GM23338 (cell line): ENCODE data around the gene COL20A1. TPM values are rescaled to one million over a fixed set of nuclear protein-coding genes. Genes with fewer than 3 reads are reported as not detected.

ENCODE experiments used
- ATAC-seq: fragments of 200-7000 bp; cut with Tn5 transposase; 3 replicates; pipeline ENCODE4 v1.9.1; 2020
- DNase-seq: peaks from one replicate; pipeline ENCODE4 v3.0.0-alpha.2; 2015; ENCODE audit warnings: low spot score
- H2AFZ ChIP-seq: fragments of 200-600 bp; sonication (generic); 2 replicates; pipeline ENCODE4 v1.8.0; 2016; ENCODE audit warnings: antibody characterized with exemption, mild to moderate bottlenecking, moderate library complexity
- H3F3A ChIP-seq: fragments of 200-600 bp; sonication (generic); replicated peaks from 2 replicates; pipeline ENCODE4 v1.8.0; 2017; ENCODE audit warnings: antibody characterized with exemption, mixed run types, low read depth
- H3K27ac ChIP-seq: fragments of 200-600 bp; sonication (generic); 2 replicates; pipeline ENCODE4 v1.6.1; 2016; ENCODE audit warnings: low read depth
- H3K27me3 ChIP-seq: fragments of 200-600 bp; sonication (generic); 2 replicates; pipeline ENCODE4 v1.8.0; 2016; ENCODE audit warnings: mild to moderate bottlenecking, mixed run types, moderate library complexity; ENCODE audit not compliant: insufficient read depth
- H3K36me3 ChIP-seq: fragments of 200-600 bp; sonication (generic); 2 replicates; pipeline ENCODE4 v1.8.0; 2016; ENCODE audit warnings: mild to moderate bottlenecking; ENCODE audit not compliant: insufficient read depth
- H3K4me1 ChIP-seq: fragments of 200-600 bp; sonication (generic); 2 replicates; pipeline ENCODE4 v1.8.0; 2016; ENCODE audit warnings: mild to moderate bottlenecking, moderate library complexity; ENCODE audit not compliant: insufficient read depth
- H3K4me2 ChIP-seq: fragments of 200-600 bp; sonication (generic); 2 replicates; pipeline ENCODE4 v1.7.1; 2017; ENCODE audit warnings: mixed run types
- H3K4me3 ChIP-seq: fragments of 200-600 bp; sonication (generic); 2 replicates; pipeline ENCODE4 v1.6.1; 2016; ENCODE audit warnings: mixed run types
- H3K79me2 ChIP-seq: fragments of 200-600 bp; sonication (generic); replicated peaks from 2 replicates; pipeline ENCODE4 v1.8.0; 2017; ENCODE audit warnings: mild to moderate bottlenecking; ENCODE audit not compliant: insufficient read depth
- H3K9me2 ChIP-seq: fragments of 200-600 bp; sonication (generic); 2 replicates; pipeline ENCODE4 v1.8.0; 2017; ENCODE audit not compliant: insufficient read depth
- H4K20me1 ChIP-seq: fragments of 200-600 bp; sonication (generic); replicated peaks from 2 replicates; pipeline ENCODE4 v1.8.0; 2017; ENCODE audit warnings: mild to moderate bottlenecking; ENCODE audit not compliant: insufficient read depth
- H3K27ac Mint-ChIP-seq: 2 replicates; pipeline ENCODE4 v1.8.0; 2020; ENCODE audit warnings: inconsistent platforms, mild to moderate bottlenecking, moderate library complexity, mixed read lengths
- H3K27me3 Mint-ChIP-seq: 3 replicates; pipeline ENCODE4 v1.8.0; 2022; ENCODE audit warnings: low read depth, mild to moderate bottlenecking, moderate library complexity, mixed read lengths, inconsistent platforms; ENCODE audit not compliant: insufficient read depth, poor library complexity
- H3K36me3 Mint-ChIP-seq: 3 replicates; pipeline ENCODE4 v1.8.0; 2021; ENCODE audit warnings: low read depth, mild to moderate bottlenecking, inconsistent platforms, moderate library complexity, mixed read lengths
- H3K4me1 Mint-ChIP-seq: 3 replicates; pipeline ENCODE4 v1.8.0; 2020; ENCODE audit warnings: mild to moderate bottlenecking, inconsistent platforms, mixed read lengths
- H3K4me3 Mint-ChIP-seq: 3 replicates; pipeline ENCODE4 v1.8.0; 2021; ENCODE audit warnings: moderate library complexity, mild to moderate bottlenecking, inconsistent platforms, mixed read lengths
- H3K9me3 Mint-ChIP-seq: 3 replicates; pipeline ENCODE4 v1.8.0; 2020; ENCODE audit warnings: moderate library complexity, mild to moderate bottlenecking, inconsistent platforms, mixed read lengths
- CREB1 ChIP-seq: fragments of 250-450 bp; sonication (Bioruptor Pico); IDR thresholded peaks from 2 replicates; pipeline ENCODE4 v1.5.0; 2020; ENCODE audit warnings: low read depth, mild to moderate bottlenecking, moderate library complexity
- EZH2 ChIP-seq: fragments of 200-600 bp; sonication (generic); IDR thresholded peaks from one replicate; pipeline ENCODE4 v1.8.0; 2017; ENCODE audit warnings: antibody characterized with exemption, mild to moderate bottlenecking, low read depth; ENCODE audit not compliant: unreplicated experiment
- EZH2phosphoT487 ChIP-seq: fragments of 200-600 bp; sonication (generic); IDR thresholded peaks from one replicate; pipeline ENCODE4 v1.8.1; 2018; ENCODE audit warnings: antibody characterized with exemption; ENCODE audit not compliant: unreplicated experiment
- JUNB ChIP-seq: IDR thresholded peaks from one replicate; pipeline ENCODE4 v1.6.1; 2016; ENCODE audit warnings: antibody characterized with exemption; ENCODE audit not compliant: unreplicated experiment
- NANOG ChIP-seq: IDR thresholded peaks from 2 replicates; pipeline ENCODE4 v1.6.1; 2016; ENCODE audit warnings: antibody characterized with exemption, borderline replicate concordance
- POLR2AphosphoS5 ChIP-seq: IDR thresholded peaks from 2 replicates; pipeline ENCODE4 v1.6.1; 2016; ENCODE audit warnings: antibody characterized with exemption, low read depth
- STAT1 ChIP-seq: IDR thresholded peaks from one replicate; pipeline ENCODE4 v1.6.1; 2016; ENCODE audit warnings: antibody characterized with exemption; ENCODE audit not compliant: unreplicated experiment
- ZNF114 ChIP-seq: fragments of 250-450 bp; sonication (Bioruptor Pico); IDR thresholded peaks from 2 replicates; pipeline ENCODE4 v1.5.0; 2020; ENCODE audit warnings: mild to moderate bottlenecking, moderate library complexity
- ZNF331 ChIP-seq: fragments of 250-450 bp; sonication (Bioruptor Pico); IDR thresholded peaks from 2 replicates; pipeline ENCODE4 v1.5.0; 2020; ENCODE audit warnings: low read depth, mild to moderate bottlenecking, moderate library complexity
- polyA plus RNA-seq: library from polyadenylated mRNA; unstranded; fragments of >200 nt; fragmentation: Nextera tagmentation; extraction: Ambion mirVana; gene quantifications from 2 replicates; pipeline ENCODE4 v1.2.1, GENCODE V29; 2016
- total RNA-seq: library from RNA; depleted of rRNA; stranded (reverse); fragments of >200 nt; shearing (Covaris generic); gene quantifications from 2 replicates; pipeline ENCODE4 v1.2.3, GENCODE V29; 2014
- TF ChIP-seq, protein P1 (sequence below): IDR thresholded peaks from one replicate; pipeline ENCODE4 v1.6.1; 2018; ENCODE audit warnings: antibody characterized with exemption; ENCODE audit not compliant: unreplicated experiment
- TF ChIP-seq, protein P2 (sequence below): IDR thresholded peaks from 2 replicates; pipeline ENCODE4 v1.6.1; 2016; ENCODE audit warnings: antibody characterized with exemption
- TF ChIP-seq, protein P3 (sequence below), 2 experiments: fragments of 200-600 bp in 1 of 2; sonication (generic) in 1 of 2; conservative IDR thresholded peaks; 2 replicates each; pipeline versions ENCODE4 v1.5.1 to v1.6.1; 2016 to 2017; ENCODE audit warnings: antibody characterized with exemption in 2 of 2, low read depth in 2 of 2, mild to moderate bottlenecking in 2 of 2, moderate library complexity in 1 of 2

Gene COL20A1
- total and polyA plus RNA-seq, 2 experiments from 2014 or later: 0.28 to 0.79 TPM

DNA sequence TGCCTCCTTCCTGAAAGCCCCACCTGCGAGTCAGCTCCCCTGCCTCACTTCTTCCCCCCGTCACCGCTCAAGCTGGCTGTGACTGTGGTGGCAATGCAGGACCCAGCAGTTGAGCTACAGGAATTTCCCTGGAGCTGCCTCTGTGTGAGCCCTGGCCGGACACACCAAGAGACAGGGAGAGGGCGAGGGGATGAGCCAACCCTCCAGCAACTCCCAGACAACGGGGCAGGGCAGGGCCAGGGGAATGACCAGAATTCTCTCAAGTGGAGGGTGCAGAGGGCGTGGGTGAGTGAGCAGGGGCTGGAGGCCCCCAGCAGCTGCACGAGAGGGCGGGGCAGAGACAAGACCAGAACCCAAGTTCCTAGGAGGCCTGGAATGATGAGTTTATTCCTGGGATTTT, 25.3 kb upstream of the COL20A1 start:
- Mint-ChIP-seq H3K4me3 (no peak overlapping the region), H3K36me3 (no peaks in the 10 kb centered on the region; the same call in 2 of the 3 replicates)

DNA sequence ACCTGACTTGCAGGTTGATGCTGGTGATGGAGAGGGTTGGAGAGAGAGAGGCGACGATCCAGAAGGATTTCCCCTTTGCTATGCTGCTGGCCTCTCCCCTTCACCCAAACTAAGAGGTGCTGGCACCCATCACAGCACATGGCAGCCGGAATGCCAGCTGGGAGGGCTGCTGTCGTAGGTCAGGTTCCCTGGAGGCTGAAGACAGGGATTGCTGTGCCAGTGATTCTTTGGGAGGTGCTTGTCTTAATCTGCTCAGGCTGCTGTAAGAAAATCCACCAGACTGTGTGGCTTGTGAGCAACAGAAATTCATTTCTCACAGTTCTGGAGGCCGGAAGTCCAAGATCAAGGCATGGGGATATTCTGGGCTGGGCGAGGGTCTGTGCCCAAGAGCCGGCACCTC, 24.7 kb upstream of the COL20A1 start:
- ATAC-seq (no peak), DNase-seq (no peak)
- Mint-ChIP-seq H3K36me3 (no peaks in the 10 kb centered on the region; the same call in 2 of the 3 replicates), H3K4me3 (no peak overlapping the region), H3K9me3 (no peaks in the 10 kb centered on the region), H3K4me1 (peaks cover 5% of the 10 kb centered on the region), H3K27ac (no peak overlapping the region), H3K27me3 (peaks cover 19% of the 10 kb centered on the region)
- Histone ChIP-seq H3F3A (no peaks in the 10 kb centered on the region), H3K36me3 (no peaks in the 10 kb centered on the region), H2AFZ (no peak overlapping the region), H4K20me1 (peaks cover 2% of the 10 kb centered on the region; the same call in 1 of the 2 replicates), H3K79me2 (peaks cover 5% of the 10 kb centered on the region), H3K4me2 (no peak overlapping the region), H3K4me3 (no peak overlapping the region), H3K4me1 (0 out of 2 replicates have a peak, but pooled peaks cover 5% of the 10 kb centered on the region), H3K9me2 (no peaks in the 10 kb centered on the region), H3K27me3 (no peaks in the 10 kb centered on the region), H3K27ac (no peak overlapping the region)
- no peak for TF ChIP-seq POLR2AphosphoS5
- no peak for TF ChIP-seq JUNB
- TF ChIP-seq, protein P1, sequence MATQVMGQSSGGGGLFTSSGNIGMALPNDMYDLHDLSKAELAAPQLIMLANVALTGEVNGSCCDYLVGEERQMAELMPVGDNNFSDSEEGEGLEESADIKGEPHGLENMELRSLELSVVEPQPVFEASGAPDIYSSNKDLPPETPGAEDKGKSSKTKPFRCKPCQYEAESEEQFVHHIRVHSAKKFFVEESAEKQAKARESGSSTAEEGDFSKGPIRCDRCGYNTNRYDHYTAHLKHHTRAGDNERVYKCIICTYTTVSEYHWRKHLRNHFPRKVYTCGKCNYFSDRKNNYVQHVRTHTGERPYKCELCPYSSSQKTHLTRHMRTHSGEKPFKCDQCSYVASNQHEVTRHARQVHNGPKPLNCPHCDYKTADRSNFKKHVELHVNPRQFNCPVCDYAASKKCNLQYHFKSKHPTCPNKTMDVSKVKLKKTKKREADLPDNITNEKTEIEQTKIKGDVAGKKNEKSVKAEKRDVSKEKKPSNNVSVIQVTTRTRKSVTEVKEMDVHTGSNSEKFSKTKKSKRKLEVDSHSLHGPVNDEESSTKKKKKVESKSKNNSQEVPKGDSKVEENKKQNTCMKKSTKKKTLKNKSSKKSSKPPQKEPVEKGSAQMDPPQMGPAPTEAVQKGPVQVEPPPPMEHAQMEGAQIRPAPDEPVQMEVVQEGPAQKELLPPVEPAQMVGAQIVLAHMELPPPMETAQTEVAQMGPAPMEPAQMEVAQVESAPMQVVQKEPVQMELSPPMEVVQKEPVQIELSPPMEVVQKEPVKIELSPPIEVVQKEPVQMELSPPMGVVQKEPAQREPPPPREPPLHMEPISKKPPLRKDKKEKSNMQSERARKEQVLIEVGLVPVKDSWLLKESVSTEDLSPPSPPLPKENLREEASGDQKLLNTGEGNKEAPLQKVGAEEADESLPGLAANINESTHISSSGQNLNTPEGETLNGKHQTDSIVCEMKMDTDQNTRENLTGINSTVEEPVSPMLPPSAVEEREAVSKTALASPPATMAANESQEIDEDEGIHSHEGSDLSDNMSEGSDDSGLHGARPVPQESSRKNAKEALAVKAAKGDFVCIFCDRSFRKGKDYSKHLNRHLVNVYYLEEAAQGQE: no peak
- TF ChIP-seq ZNF114 (CRISPR knock-in tag): no peak
- no peak for TF ChIP-seq EZH2phosphoT487
- no peak for TF ChIP-seq ZNF331 (CRISPR knock-in tag)
- TF ChIP-seq, protein P2, sequence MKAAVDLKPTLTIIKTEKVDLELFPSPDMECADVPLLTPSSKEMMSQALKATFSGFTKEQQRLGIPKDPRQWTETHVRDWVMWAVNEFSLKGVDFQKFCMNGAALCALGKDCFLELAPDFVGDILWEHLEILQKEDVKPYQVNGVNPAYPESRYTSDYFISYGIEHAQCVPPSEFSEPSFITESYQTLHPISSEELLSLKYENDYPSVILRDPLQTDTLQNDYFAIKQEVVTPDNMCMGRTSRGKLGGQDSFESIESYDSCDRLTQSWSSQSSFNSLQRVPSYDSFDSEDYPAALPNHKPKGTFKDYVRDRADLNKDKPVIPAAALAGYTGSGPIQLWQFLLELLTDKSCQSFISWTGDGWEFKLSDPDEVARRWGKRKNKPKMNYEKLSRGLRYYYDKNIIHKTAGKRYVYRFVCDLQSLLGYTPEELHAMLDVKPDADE: no peak
- TF ChIP-seq EZH2: no peak
- TF ChIP-seq NANOG: no peak
- TF ChIP-seq, protein P3, sequence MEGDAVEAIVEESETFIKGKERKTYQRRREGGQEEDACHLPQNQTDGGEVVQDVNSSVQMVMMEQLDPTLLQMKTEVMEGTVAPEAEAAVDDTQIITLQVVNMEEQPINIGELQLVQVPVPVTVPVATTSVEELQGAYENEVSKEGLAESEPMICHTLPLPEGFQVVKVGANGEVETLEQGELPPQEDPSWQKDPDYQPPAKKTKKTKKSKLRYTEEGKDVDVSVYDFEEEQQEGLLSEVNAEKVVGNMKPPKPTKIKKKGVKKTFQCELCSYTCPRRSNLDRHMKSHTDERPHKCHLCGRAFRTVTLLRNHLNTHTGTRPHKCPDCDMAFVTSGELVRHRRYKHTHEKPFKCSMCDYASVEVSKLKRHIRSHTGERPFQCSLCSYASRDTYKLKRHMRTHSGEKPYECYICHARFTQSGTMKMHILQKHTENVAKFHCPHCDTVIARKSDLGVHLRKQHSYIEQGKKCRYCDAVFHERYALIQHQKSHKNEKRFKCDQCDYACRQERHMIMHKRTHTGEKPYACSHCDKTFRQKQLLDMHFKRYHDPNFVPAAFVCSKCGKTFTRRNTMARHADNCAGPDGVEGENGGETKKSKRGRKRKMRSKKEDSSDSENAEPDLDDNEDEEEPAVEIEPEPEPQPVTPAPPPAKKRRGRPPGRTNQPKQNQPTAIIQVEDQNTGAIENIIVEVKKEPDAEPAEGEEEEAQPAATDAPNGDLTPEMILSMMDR (conservative IDR thresholded peaks at IDR 0.05; ENCODE audit: low read depth in 2 of 2): no peak
- no peak for TF ChIP-seq CREB1
- no peak for TF ChIP-seq STAT1

More for the DNA sequence above, 25.3 kb upstream of the COL20A1 start:
- peaks cover 8% of the 10 kb centered on the region for H3K4me1 Mint-ChIP-seq
- no peak overlapping the region for H3K4me3 ChIP-seq
- no peaks in the 10 kb centered on the region for H3K79me2 ChIP-seq
- ATAC-seq: no peak
- H3K4me1 ChIP-seq: 0 out of 2 replicates have a peak, but pooled peaks cover 5% of the 10 kb centered on the region
- no peak for DNase-seq
- H4K20me1 ChIP-seq: no peaks in the 10 kb centered on the region
- peaks cover 18% of the 10 kb centered on the region for H3K27me3 Mint-ChIP-seq
- H3K27ac ChIP-seq: no peak overlapping the region
- no peaks in the 10 kb centered on the region for H3K9me2 ChIP-seq
- H3K4me2 ChIP-seq: no peak overlapping the region
- H3K9me3 Mint-ChIP-seq: no peaks in the 10 kb centered on the region
- no peaks in the 10 kb centered on the region for H3F3A ChIP-seq
- H2AFZ ChIP-seq: no peak overlapping the region
- H3K36me3 ChIP-seq: no peaks in the 10 kb centered on the region
- no peak overlapping the region for H3K27ac Mint-ChIP-seq
- TF ChIP-seq, protein P3 (conservative IDR thresholded peaks at IDR 0.05; ENCODE audit: low read depth in 2 of 2): no peak
- no peak for TF ChIP-seq POLR2AphosphoS5
- no peak for TF ChIP-seq EZH2phosphoT487
- no peak for TF ChIP-seq ZNF114 (CRISPR knock-in tag)
- no peaks in the 10 kb centered on the region for H3K27me3 ChIP-seq
